Skeletal muscle cell (primary cell): ENCODE measurements around the gene CNTN4.

Experiments used
- DNase-seq: peaks from one replicate; pipeline ENCODE4 v3.0.0-alpha.2; 2010; ENCODE audit warnings: low read depth
- H3K4me3 ChIP-seq: 2 replicates; pipeline ENCODE4 v1.5.1; 2011; ENCODE audit warnings: low read depth, mild to moderate bottlenecking, control low read depth, low read length, moderate library complexity

CNTN4 gene

DNA sequence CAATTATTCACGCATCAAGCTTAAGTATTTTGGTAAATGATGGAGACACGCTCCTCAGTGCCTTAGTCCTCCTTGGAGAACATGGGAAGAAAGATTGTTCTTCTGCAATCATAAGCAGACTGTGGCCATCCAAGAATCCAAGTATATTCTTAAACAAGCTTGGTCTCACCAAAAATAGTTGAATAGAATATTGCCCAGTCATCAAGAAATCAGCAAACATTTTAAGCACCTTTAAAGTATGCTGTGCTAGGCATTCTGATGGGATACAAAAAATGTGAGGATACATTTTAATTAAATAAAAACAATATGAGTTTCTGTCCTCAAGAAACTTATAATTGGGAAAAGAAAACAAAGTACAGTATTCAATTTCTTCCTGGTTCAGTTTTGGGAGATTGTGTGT lies 445.5 kb downstream of the CNTN4 start:
- H3K4me3 ChIP-seq, result no peak overlapping the region
- DNase-seq, result no peak

- DNase-seq, result no peak
- H3K4me3 ChIP-seq, result no peak overlapping the region
Measured at GRCh38 chr3:2544718-2545117, 446.1 kb downstream of the CNTN4 start.

DNA sequence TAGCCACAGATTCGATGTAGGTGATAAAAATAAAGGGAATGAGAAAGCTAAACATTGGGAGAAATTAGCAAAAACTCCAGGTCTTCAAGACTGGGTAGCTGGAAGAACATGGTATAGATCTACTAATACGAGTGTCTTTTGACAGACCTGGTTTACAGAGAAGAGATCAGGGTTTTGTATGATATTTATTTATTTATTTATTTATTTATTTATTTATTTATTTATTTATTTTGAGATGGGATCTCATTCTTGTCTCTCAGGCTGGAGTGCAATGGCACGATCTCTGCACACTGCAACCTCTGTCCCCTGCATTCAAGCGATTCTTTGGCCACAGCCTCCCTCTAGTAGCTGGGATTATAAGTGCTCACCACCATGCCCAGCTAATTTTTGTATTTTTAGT lies 448.4 kb downstream of the CNTN4 start:
- no peak for DNase-seq
- no peak overlapping the region for H3K4me3 ChIP-seq

GRCh38 chr3:2554656-2555055 lies 456.0 kb downstream of the CNTN4 start:
- no peak for DNase-seq
- no peak overlapping the region for H3K4me3 ChIP-seq

GRCh38 chr3:2558796-2559195 lies 460.1 kb downstream of the CNTN4 start:
- H3K4me3 ChIP-seq, result no peak overlapping the region
- DNase-seq, result no peak

DNA sequence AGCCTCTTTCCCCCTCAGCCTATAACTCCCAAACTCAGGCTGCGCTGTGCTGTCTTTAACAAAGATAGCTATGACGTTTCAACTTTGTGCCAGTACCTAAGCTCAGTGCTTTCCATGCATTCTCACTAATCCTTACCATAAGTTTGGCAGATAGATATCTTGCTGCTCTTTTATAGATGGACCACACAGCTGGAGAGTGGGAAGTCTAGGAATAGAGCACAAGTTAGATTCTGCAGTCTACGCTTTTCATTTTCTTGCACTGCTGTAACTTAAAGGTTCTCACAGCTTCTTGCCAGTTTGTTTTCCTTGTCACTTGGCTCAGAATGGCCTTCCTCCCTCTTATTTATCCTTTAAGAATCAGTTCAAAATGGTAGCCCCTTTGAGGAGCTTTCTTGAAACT lies 468.8 kb downstream of the CNTN4 start:
- no peak for DNase-seq

GRCh38 chr3:2568156-2568555 lies 469.5 kb downstream of the CNTN4 start:
- H3K4me3 ChIP-seq, result no peak overlapping the region
- no peak for DNase-seq

More for the DNA sequence above, 468.8 kb downstream of the CNTN4 start:
- H3K4me3 ChIP-seq, result no peak overlapping the region

- DNase-seq, result no peak
- H3K4me3 ChIP-seq, result no peak overlapping the region
Measured at GRCh38 chr3:2568929-2569328, 470.3 kb downstream of the CNTN4 start.

DNA sequence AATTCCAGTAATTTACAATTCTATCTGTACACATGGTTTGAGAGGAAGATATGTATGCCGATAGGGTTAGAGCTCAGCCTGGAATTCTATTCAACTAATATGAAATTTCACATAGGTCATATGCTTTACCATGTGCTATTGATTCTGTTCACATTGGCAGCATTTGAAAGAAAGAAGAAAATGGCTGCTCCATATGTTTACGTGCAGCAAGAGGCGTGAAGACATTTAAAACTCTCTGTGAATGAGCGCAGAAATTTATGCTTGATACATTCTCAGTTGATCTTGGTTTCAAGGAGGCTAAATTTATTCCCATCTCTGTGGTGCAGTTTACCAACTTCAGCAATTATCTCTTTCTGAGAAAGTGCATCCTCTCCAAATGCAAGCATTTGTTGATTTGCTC lies 478.9 kb downstream of the CNTN4 start:
- DNase-seq, result no peak
- no peak overlapping the region for H3K4me3 ChIP-seq

DNA sequence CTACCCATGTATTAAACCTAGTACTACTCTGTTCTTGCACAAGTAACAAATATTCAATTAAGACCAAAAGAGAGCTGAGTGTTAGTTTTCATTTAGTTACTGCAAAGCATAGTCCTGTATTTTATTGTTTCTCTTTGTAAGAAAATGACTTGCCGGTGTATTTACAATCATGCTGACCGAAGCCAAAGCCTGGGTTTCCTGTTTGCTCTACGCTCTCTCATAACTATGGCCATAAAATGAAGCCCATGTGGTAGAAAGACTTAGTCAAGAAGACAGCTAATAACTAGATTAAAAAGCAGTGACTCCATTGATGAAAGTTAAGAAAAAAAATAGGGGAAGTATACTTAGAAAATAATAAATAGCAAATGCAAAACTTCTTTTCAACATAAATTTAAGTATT lies 479.9 kb downstream of the CNTN4 start:
- H3K4me3 ChIP-seq, result no peak overlapping the region
- no peak for DNase-seq

DNA sequence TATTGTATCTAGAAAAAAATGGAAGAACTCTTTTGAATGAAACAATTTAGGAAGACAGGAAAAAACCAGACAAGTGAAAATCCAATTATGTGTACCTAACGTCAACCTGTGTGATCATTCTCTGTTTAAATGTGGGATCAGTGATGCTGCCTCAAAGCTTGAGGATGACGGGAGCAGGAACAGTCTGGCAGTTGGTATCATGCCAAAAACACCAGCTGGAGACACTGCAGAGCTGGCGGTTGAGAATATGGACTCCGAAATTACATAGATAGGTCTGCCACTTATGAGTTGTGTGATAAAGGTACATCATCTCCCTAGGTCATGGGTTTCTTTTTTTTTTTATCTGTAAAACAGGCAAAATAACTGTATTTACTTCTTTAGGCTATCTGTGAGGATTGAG lies 480.5 kb downstream of the CNTN4 start:
- no peak overlapping the region for H3K4me3 ChIP-seq
- DNase-seq, result no peak

GRCh38 chr3:2583046-2583445 lies 484.4 kb downstream of the CNTN4 start:
- H3K4me3 ChIP-seq, result no peak overlapping the region
- no peak for DNase-seq

DNA sequence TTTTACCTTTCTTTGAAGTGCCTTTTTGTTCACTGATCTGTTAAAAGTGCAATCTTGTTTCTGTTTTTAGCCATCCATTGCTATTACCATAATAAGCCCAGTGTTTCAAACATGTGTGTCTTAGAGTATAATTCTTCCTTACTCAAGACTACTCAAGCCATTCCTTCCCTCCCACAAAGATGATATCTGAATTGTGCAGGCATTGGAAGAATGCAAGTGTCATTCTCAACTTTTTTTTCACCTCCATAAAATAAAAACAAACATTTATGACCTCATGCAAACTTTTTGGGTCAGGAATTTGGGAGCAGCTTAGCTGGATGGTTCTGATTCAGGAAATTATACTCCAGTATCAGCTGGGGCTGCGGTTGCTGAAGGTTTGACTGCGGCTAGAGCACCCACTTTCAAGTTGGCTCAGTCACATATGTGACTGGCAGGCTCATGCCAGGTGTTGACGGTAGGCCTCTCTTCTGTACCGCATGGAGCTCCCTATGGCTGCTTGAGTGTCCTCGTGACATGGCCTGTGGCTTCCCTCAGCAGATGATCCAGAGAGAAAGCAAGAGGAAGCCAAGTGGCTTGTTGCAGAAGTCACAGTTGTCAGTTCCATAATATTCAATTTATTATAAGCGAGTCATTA lies 490.8 kb downstream of the CNTN4 start:
- DNase-seq, result no peak
- H3K4me3 ChIP-seq, result no peak overlapping the region

DNA sequence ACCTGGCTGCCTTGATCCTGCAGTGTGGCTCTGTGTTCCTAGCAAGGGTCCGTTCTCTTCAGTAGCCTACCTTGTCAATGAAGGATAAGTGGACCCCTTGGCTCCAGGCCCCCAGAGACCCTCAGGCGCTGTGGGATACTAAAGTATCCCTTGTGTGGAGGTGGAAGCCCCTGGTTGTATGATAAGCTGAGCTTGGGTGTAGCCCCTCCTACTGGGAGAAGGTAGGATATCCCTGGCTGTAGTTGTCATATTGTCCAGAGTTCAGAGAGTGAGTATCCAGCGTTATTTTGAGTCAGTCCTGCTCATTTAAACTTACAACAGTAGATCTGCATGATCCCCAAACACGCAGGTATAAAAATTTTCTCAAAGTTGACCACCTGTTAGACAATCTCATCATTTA lies 496.8 kb downstream of the CNTN4 start:
- DNase-seq, result no peak
- H3K4me3 ChIP-seq, result no peak overlapping the region

DNA sequence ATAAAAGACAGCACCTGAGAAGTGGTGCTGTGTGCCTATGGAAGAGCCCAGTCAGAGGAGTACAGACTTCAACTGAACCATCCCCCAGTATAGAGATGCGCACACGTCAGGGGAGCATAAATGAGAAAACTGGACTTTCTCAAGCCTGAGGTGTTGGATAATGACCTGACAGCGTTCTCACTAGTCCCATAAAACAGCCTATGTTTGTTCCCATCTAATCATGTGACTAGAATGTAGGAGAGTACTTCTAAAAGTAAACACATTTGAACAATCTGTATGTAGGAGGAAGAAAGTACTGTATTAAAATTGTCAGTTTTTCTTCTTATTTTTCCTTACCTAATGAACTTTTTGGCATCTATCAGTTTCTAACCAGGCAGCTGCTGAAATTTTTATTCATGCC lies 498.9 kb downstream of the CNTN4 start:
- DNase-seq, result no peak
- H3K4me3 ChIP-seq, result no peak overlapping the region

DNA sequence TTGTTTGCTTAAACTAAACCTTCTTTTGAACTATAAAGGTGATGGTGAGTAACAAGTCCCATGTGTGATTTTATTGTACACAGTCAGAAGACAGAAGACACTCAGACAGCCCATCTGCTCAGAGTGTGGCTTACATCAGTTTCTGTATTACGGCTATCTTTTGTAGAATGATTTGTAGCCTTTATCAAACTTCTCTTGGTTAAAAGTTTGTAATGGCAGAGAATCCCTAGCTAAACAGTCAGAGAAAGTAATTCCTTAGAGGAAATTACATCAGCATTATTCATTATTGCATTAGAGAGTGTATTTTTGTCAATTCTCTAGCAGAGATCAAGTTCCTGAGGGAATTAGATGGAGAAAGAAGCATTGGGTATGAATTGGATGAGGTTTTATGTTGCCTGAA lies 500.8 kb downstream of the CNTN4 start:
- DNase-seq, result no peak
- no peak overlapping the region for H3K4me3 ChIP-seq

DNA sequence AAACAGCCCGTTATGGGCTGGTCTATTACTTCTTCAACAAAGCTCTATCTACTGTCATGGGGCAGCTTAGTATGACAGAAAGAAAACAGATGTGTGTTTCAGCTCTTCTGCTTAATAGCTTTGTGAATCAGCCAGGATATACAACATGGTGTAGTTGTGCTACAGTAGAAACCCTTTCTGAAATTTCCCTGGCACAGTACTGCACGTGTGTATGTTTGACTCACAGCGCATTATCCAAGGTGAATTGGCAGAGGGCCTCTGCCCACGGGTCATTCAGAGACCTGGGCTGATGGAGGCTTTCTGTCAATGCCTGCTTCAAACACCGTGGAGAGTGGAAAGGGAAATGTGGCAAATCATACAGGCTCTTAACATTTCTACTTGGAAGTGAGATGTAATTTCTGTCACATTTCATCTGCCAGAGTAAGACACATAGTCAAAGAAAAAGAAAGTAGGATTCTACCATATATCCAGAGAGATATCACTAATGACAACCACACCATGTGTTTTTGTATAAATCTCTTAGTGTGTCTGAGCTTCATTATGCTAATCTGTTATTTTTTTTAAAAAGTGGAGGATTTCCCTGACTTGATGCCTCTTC lies 505.1 kb downstream of the CNTN4 start:
- DNase-seq, result no peak
- H3K4me3 ChIP-seq, result no peak overlapping the region

DNA sequence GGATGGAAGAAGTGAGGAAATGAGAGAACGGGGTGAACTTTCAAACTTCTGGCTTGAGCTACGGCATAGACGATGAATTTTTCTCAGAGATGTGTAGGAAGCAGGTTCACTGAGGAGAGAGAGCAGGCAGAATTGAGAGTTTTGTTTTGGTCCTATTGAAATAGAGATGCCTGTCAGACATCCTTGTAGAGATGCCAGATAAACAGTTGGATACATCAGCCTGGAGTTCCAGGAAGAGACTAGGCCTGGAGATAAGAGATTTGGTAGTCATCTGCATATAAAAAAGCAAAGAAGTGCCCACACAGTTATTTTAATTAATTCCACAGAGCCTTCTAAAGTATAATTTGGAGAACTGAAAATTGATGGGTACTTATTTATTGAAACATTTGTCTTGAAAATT lies 515.9 kb downstream of the CNTN4 start:
- DNase-seq, result no peak
- H3K4me3 ChIP-seq, result no peak overlapping the region

DNA sequence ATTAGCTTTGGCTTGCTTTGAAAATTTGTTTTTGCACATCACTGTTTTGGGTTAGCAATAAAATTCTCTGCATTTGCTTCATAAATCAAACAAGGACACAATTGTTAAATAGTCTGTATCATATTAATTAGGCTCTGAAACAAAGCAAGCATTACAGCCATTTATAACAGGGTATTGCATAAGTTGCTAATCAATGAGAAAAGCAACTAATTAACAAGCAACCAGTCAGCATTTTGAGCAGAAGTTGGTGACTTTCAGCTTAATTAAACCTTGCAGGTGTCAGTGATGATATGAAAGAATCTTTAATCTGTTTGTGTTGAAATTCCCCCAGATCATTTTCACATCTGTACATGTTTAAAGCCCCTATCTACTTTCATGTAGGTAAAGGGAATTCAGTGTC lies 516.4 kb downstream of the CNTN4 start:
- DNase-seq, result no peak
- no peak overlapping the region for H3K4me3 ChIP-seq

DNA sequence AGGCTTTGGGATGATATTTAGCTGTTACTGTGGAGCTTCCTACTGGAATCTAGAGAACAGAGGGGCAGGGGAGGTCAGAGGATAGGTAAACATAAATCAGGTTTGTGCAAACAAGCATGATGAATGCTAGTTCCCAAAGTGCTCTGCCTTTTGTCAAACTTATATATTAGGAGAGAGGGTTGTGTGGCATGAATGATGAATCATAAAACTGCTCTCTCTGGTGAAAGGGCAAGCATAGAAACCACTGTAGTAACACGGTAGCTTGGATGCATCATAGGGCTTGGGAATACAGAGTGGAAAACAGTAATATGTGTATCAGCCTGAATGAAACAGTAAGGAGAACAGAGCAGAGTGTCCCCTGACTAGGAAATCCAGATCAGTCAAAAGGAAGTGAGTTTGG lies 524.8 kb downstream of the CNTN4 start:
- DNase-seq, result no peak
- no peak overlapping the region for H3K4me3 ChIP-seq

DNA sequence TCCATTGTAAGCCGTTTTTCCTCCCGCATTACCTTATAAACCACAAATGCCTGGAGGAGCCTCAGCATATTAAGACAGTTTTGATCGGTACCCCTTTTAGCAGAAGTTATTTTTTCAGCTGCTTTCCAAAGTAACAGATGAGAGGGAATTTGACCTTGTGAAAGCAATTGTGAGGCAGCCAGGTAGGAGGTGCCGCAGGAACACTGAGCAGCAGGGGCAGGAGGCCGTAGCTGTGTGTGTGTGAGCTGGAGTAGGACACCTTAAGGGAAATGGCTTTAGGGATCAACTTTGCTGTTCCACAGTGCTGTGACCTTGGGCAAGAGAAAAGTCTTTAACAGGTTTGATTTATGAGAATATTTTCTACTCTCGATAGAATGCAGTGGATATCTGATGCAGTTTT lies 529.5 kb downstream of the CNTN4 start:
- DNase-seq, result no peak
- H3K4me3 ChIP-seq, result no peak overlapping the region

DNA sequence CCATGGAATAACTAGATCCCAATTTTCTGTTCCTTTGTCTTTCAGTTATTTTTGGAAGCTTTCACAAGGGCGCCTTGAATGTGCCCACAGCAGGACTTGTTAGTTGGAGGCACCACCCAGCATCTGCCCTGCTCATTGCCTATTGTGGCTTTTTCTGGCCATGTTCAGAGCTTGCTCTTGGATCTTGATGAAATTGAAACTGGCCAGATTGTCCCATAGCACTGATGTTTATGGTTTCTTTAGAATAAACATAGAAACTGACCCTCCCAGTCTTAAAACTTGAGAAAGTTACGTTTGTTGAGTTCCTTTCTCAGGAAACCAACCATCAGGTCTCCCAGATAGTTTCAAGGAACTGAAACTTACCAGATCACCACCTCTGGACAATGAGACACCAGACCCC lies 536.8 kb downstream of the CNTN4 start:
- no peak overlapping the region for H3K4me3 ChIP-seq
- DNase-seq, result no peak
